ENCODE measurements around the gene GGNBP2.
"Not testable (repeated sequence)": the region's sequence is repeated elsewhere in the genome, so short reads cannot be mapped to it uniquely, and the experiment has no call there.

GGNBP2 gene

GRCh38 chr17:36506249-36506826 is 38.4 kb upstream of the GGNBP2 start:
- Mint-ChIP-seq H3K9me3 (no peaks in the 10 kb centered on the region), H3K4me3 (no peak overlapping the region), H3K27ac (no peak overlapping the region), H3K27me3 (ENCODE audit: low read depth) (no peaks in the 10 kb centered on the region), H3K36me3 (ENCODE audit: low read depth) (peaks cover 31% of the 10 kb centered on the region), H3K4me1 (no peaks in the 10 kb centered on the region)
- no peak for TF ChIP-seq CTCF (IDR thresholded peaks at IDR 0.05; ENCODE audit: unreplicated experiment in 3 of 3)

- Mint-ChIP-seq H3K36me3 (ENCODE audit: low read depth) (peaks cover 31% of the 10 kb centered on the region), H3K4me1 (no peaks in the 10 kb centered on the region), H3K9me3 (no peaks in the 10 kb centered on the region), H3K27ac (no peak overlapping the region), H3K27me3 (ENCODE audit: low read depth) (no peaks in the 10 kb centered on the region), H3K4me3 (no peak overlapping the region)
- TF ChIP-seq CTCF (IDR thresholded peaks at IDR 0.05; ENCODE audit: unreplicated experiment in 3 of 3): no peak
These were observed 37.9 kb upstream of the GGNBP2 start for GRCh38 chr17:36506831-36507230.

GRCh38 chr17:36507266-36507665 is 37.5 kb upstream of the GGNBP2 start:
- peaks cover 29% of the 10 kb centered on the region for H3K36me3 Mint-ChIP-seq (ENCODE audit: low read depth)
- H3K27ac Mint-ChIP-seq: no peak overlapping the region
- TF ChIP-seq CTCF (IDR thresholded peaks at IDR 0.05; ENCODE audit: unreplicated experiment in 3 of 3): no peak
- H3K4me3 Mint-ChIP-seq: no peak overlapping the region
- H3K4me1 Mint-ChIP-seq: no peaks in the 10 kb centered on the region
- H3K27me3 Mint-ChIP-seq (ENCODE audit: low read depth): no peaks in the 10 kb centered on the region
- H3K9me3 Mint-ChIP-seq: no peaks in the 10 kb centered on the region

GRCh38 chr17:36508439-36508838 is 36.3 kb upstream of the GGNBP2 start:
- H3K27me3 Mint-ChIP-seq (ENCODE audit: low read depth); H3K9me3 Mint-ChIP-seq; H3K27ac Mint-ChIP-seq; H3K4me1 Mint-ChIP-seq; H3K4me3 Mint-ChIP-seq: not testable (repeated sequence)
- peaks cover 29% of the 10 kb centered on the region for H3K36me3 Mint-ChIP-seq (ENCODE audit: low read depth)

- no peak for TF ChIP-seq CTCF (IDR thresholded peaks at IDR 0.05; ENCODE audit: unreplicated experiment in 3 of 3)
- H3K4me3 Mint-ChIP-seq: no peak overlapping the region
- no peak overlapping the region for H3K27ac Mint-ChIP-seq
- no peaks in the 10 kb centered on the region for H3K27me3 Mint-ChIP-seq (ENCODE audit: low read depth)
- no peaks in the 10 kb centered on the region for H3K9me3 Mint-ChIP-seq
- peaks cover 26% of the 10 kb centered on the region for H3K36me3 Mint-ChIP-seq (ENCODE audit: low read depth)
- H3K4me1 Mint-ChIP-seq: no peaks in the 10 kb centered on the region
These were observed 35.3 kb upstream of the GGNBP2 start for GRCh38 chr17:36509272-36509985.

GRCh38 chr17:36510636-36511035 is 34.1 kb upstream of the GGNBP2 start:
- Mint-ChIP-seq H3K27me3 (ENCODE audit: low read depth) (no peaks in the 10 kb centered on the region), H3K27ac (no peak overlapping the region), H3K36me3 (ENCODE audit: low read depth) (peaks cover 32% of the 10 kb centered on the region), H3K9me3 (no peaks in the 10 kb centered on the region), H3K4me3 (no peak overlapping the region), H3K4me1 (no peaks in the 10 kb centered on the region)
- TF ChIP-seq CTCF (IDR thresholded peaks at IDR 0.05; ENCODE audit: unreplicated experiment in 3 of 3): no peak

All from nephron (organoid).